H9 (cell line): ENCODE data around the gene POU6F2. TPM values are rescaled to one million over a fixed set of nuclear protein-coding genes. Genes with fewer than 3 reads are reported as not detected.

Experiments used
- DNase-seq: peaks from one replicate; pipeline ENCODE4 v3.0.0-alpha.2; 2017
- H2AFZ ChIP-seq: one replicate; pipeline ENCODE4 v1.6.1; 2013; ENCODE audit warnings: mild to moderate bottlenecking, low read length, control low read depth, moderate library complexity
- H2AK5ac ChIP-seq: 2 replicates; pipeline ENCODE4 v1.6.1; 2013; ENCODE audit warnings: low read length, control low read depth, mixed read lengths; ENCODE audit not compliant: insufficient read length
- H2BK120ac ChIP-seq: one replicate; pipeline ENCODE4 v1.6.1; 2013; ENCODE audit warnings: low read depth, mild to moderate bottlenecking, low read length, control low read depth, inconsistent platforms; ENCODE audit not compliant: poor library complexity, severe bottlenecking
- H2BK12ac ChIP-seq: 2 replicates; pipeline ENCODE4 v1.6.1; 2013; ENCODE audit warnings: low read length, control low read depth, mixed read lengths, low read depth; ENCODE audit not compliant: insufficient read length
- H2BK15ac ChIP-seq: 2 replicates; pipeline ENCODE4 v1.6.1; 2013; ENCODE audit warnings: low read depth, low read length, control low read depth
- H2BK20ac ChIP-seq: one replicate; pipeline ENCODE4 v1.6.1; 2013; ENCODE audit warnings: low read depth, mild to moderate bottlenecking, low read length, control low read depth, inconsistent platforms; ENCODE audit not compliant: poor library complexity, severe bottlenecking
- H2BK5ac ChIP-seq: 2 replicates; pipeline ENCODE4 v1.6.1; 2013; ENCODE audit warnings: low read length, control low read depth, mixed read lengths; ENCODE audit not compliant: insufficient read length
- H3K14ac ChIP-seq: 2 replicates; pipeline ENCODE4 v1.6.1; 2013; ENCODE audit warnings: low read length, control low read depth; ENCODE audit not compliant: insufficient read depth
- H3K18ac ChIP-seq: 2 replicates; pipeline ENCODE4 v1.6.1; 2013; ENCODE audit warnings: low read depth, mild to moderate bottlenecking, mixed read lengths, low read length, control low read depth; ENCODE audit not compliant: insufficient read length
- H3K23ac ChIP-seq: 2 replicates; pipeline ENCODE4 v1.6.1; 2013; ENCODE audit warnings: low read length, control low read depth, mixed read lengths, low read depth; ENCODE audit not compliant: insufficient read length
- H3K23me2 ChIP-seq: 2 replicates; pipeline ENCODE4 v1.6.1; 2013; ENCODE audit warnings: low read depth, mild to moderate bottlenecking, mixed read lengths, low read length, control low read depth; ENCODE audit not compliant: insufficient read length, poor library complexity, severe bottlenecking
- H3K27ac ChIP-seq: 2 replicates; pipeline ENCODE4 v1.5.1; 2013; ENCODE audit warnings: low read length, control low read depth, mixed read lengths, low read depth; ENCODE audit not compliant: insufficient read length
- H3K27me3 ChIP-seq: 2 replicates; pipeline ENCODE4 v1.6.1; 2013; ENCODE audit warnings: low read length, control low read depth, inconsistent platforms; ENCODE audit not compliant: insufficient read depth
- H3K4ac ChIP-seq: 2 replicates; pipeline ENCODE4 v1.6.1; 2013; ENCODE audit warnings: low read depth, mild to moderate bottlenecking, control low read depth, inconsistent platforms, low read length, moderate library complexity
- H3K4me1 ChIP-seq: 2 replicates; pipeline ENCODE4 v1.6.1; 2013; ENCODE audit warnings: low read length, control low read depth, inconsistent platforms; ENCODE audit not compliant: insufficient read depth
- H3K4me2 ChIP-seq: 2 replicates; pipeline ENCODE4 v1.6.1; 2013; ENCODE audit warnings: low read length, control low read depth, mixed read lengths; ENCODE audit not compliant: insufficient read length, insufficient read depth
- H3K56ac ChIP-seq: 2 replicates; pipeline ENCODE4 v1.6.1; 2013; ENCODE audit warnings: low read depth, mild to moderate bottlenecking, mixed read lengths, low read length, control low read depth; ENCODE audit not compliant: insufficient read length
- H3K79me1 ChIP-seq: 2 replicates; pipeline ENCODE4 v1.6.1; 2013; ENCODE audit warnings: low read depth, mild to moderate bottlenecking, moderate library complexity, low read length, control low read depth, inconsistent platforms; ENCODE audit not compliant: insufficient read depth, poor library complexity, severe bottlenecking
- H3K79me2 ChIP-seq: 2 replicates; pipeline ENCODE4 v1.6.1; 2013; ENCODE audit warnings: low read length, control low read depth, inconsistent platforms; ENCODE audit not compliant: insufficient read depth
- H3K9ac ChIP-seq: 2 replicates; pipeline ENCODE4 v1.6.1; 2013; ENCODE audit warnings: low read length, control low read depth, mixed read lengths; ENCODE audit not compliant: insufficient read length; ENCODE audit errors: extremely low read depth
- H3K9me3 ChIP-seq: one replicate; pipeline ENCODE4 v1.6.1; 2013; ENCODE audit warnings: low read depth, low read length, inconsistent platforms; ENCODE audit not compliant: control insufficient read depth
- H3T11ph ChIP-seq: one replicate; pipeline ENCODE4 v1.6.1; 2013; ENCODE audit warnings: mild to moderate bottlenecking, low read length, control low read depth, inconsistent platforms
- H4K20me1 ChIP-seq: one replicate; pipeline ENCODE4 v1.6.1; 2013; ENCODE audit not compliant: control insufficient read depth, insufficient read length, insufficient read depth
- H4K5ac ChIP-seq: 2 replicates; pipeline ENCODE4 v1.6.1; 2013; ENCODE audit warnings: low read depth, mild to moderate bottlenecking, mixed read lengths, low read length, control low read depth; ENCODE audit not compliant: insufficient read length
- H4K8ac ChIP-seq: replicated peaks from 2 replicates; pipeline ENCODE4 v1.6.1; 2013; ENCODE audit warnings: low read length, control low read depth, mixed read lengths, low read depth; ENCODE audit not compliant: insufficient read length
- H4K91ac ChIP-seq: 2 replicates; pipeline ENCODE4 v1.6.1; 2013; ENCODE audit warnings: low read depth, mild to moderate bottlenecking, moderate library complexity, mixed read lengths, low read length, control low read depth; ENCODE audit not compliant: insufficient read length
- H3K27ac Mint-ChIP-seq, 3 experiments: 2 replicates in 2 of 3; 3 replicates in 1 of 3; pipeline ENCODE4 v1.8.0; 2020 to 2021; ENCODE audit warnings: mixed read lengths in 3 of 3, mild to moderate bottlenecking in 1 of 3, moderate library complexity in 1 of 3
- H3K27me3 Mint-ChIP-seq: 2 replicates; pipeline ENCODE4 v1.8.0; 2021; ENCODE audit warnings: low read depth, mild to moderate bottlenecking, moderate library complexity, mixed read lengths
- H3K36me3 Mint-ChIP-seq, 3 experiments: 2 replicates in 2 of 3; 3 replicates in 1 of 3; pipeline ENCODE4 v1.8.0; 2020 to 2021; ENCODE audit warnings: low read depth in 3 of 3, mixed read lengths in 3 of 3; ENCODE audit not compliant: insufficient read depth in 1 of 3
- H3K4me1 Mint-ChIP-seq, 2 experiments: 2 replicates each; pipeline ENCODE4 v1.8.0; 2020; ENCODE audit warnings: mixed read lengths in 2 of 2
- H3K4me3 Mint-ChIP-seq, 2 experiments: 2 replicates in 1 of 2; 3 replicates in 1 of 2; pipeline ENCODE4 v1.8.0; 2020 to 2021; ENCODE audit warnings: mild to moderate bottlenecking in 2 of 2, mixed read lengths in 2 of 2, moderate library complexity in 1 of 2
- H3K9me3 Mint-ChIP-seq, 2 experiments: 2 replicates in 1 of 2; 3 replicates in 1 of 2; pipeline ENCODE4 v1.8.0; 2020; ENCODE audit warnings: mild to moderate bottlenecking in 2 of 2, mixed read lengths in 2 of 2, moderate library complexity in 1 of 2
- WGBS: extraction: QIAGEN DNeasy Blood & Tissue Kit; methylation state at CpG from one replicate; pipeline ENCODE4 v1.1.7; 2013; ENCODE audit warnings: missing lambda C conversion rate, low lambda C conversion rate, mixed read lengths; ENCODE audit not compliant: insufficient read length; ENCODE audit errors: extremely low coverage; 5-methylcytosine and 5-hydroxymethylcytosine counted together
- total RNA-seq: library from RNA; stranded (reverse); gene quantifications from 2 replicates; pipeline ENCODE4 v1.2.1, GENCODE V29; 2021
- TF ChIP-seq, protein P1 (sequence below): fragments of 200-600 bp; sonication (generic); conservative IDR thresholded peaks from 3 replicates; pipeline ENCODE4 v1.8.0; 2021; ENCODE audit warnings: antibody characterized with exemption, mild to moderate bottlenecking

The POU6F2 gene
- total RNA-seq, 1 experiment from 2014 or later, result 1.9 TPM

DNA sequence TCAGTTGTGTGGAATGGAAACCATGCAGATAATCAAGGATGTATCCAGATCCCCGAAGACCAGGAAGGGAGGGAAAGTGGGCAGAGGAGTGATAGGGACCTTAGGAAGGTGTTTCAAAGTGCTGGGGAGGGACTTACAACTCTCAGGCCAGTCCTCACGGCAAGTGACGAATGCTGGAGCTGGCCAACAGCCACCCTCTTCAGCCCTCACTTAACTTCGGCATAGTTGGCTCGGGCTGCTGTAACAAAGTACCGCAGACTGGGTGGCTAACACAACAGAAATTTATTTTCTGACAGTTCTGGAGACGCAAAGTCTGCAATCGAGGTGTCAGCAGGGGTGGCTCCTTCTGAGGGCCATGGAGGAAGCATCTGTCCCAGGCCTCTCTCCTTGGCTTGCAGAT is 322.6 kb downstream of the POU6F2 start:
- Histone ChIP-seq H4K5ac (no peak overlapping the region), H2BK15ac (no peak overlapping the region), H3K27ac (no peak overlapping the region), H4K91ac (no peak overlapping the region), H3K79me2 (no peaks in the 10 kb centered on the region), H3K23me2 (no peaks in the 10 kb centered on the region), H2AFZ (no peak overlapping the region), H4K20me1 (no peaks in the 10 kb centered on the region), H4K8ac (no peak overlapping the region), H3K27me3 (no peaks in the 10 kb centered on the region), H3K4me1 (no peaks in the 10 kb centered on the region), H3K23ac (no peak overlapping the region), H2BK20ac (no peak overlapping the region), H3K4me2 (no peak overlapping the region), H3K14ac (no peak overlapping the region), H3K56ac (no peak overlapping the region), H2BK5ac (no peak overlapping the region), H3K18ac (no peak overlapping the region), H3K9me3 (no peaks in the 10 kb centered on the region), H2AK5ac (no peak overlapping the region), H2BK120ac (no peak overlapping the region), H3T11ph (no peak overlapping the region), H3K79me1 (no peaks in the 10 kb centered on the region), H3K9ac (no peak overlapping the region), H2BK12ac (no peak overlapping the region), H3K4ac (no peak overlapping the region)
- H3K9me3 Mint-ChIP-seq, result peaks cover 2 to 5% of the 10 kb centered on the region in 2 experiments; a peak in 1 of 5 replicates
- TF ChIP-seq, protein P1, sequence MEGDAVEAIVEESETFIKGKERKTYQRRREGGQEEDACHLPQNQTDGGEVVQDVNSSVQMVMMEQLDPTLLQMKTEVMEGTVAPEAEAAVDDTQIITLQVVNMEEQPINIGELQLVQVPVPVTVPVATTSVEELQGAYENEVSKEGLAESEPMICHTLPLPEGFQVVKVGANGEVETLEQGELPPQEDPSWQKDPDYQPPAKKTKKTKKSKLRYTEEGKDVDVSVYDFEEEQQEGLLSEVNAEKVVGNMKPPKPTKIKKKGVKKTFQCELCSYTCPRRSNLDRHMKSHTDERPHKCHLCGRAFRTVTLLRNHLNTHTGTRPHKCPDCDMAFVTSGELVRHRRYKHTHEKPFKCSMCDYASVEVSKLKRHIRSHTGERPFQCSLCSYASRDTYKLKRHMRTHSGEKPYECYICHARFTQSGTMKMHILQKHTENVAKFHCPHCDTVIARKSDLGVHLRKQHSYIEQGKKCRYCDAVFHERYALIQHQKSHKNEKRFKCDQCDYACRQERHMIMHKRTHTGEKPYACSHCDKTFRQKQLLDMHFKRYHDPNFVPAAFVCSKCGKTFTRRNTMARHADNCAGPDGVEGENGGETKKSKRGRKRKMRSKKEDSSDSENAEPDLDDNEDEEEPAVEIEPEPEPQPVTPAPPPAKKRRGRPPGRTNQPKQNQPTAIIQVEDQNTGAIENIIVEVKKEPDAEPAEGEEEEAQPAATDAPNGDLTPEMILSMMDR, result no peak
- no peak for DNase-seq
- no peak overlapping the region for H3K4me3 Mint-ChIP-seq
- H3K27me3 Mint-ChIP-seq, result no peaks in the 10 kb centered on the region
- H3K36me3 Mint-ChIP-seq, result no peaks in the 10 kb centered on the region
- no peaks in the 10 kb centered on the region for H3K4me1 Mint-ChIP-seq
- no peak overlapping the region; a peak in 1 of 7 replicates for H3K27ac Mint-ChIP-seq
- WGBS, result no CpG with 5 or more reads among the region's 8 CpGs
